Common myeloid progenitor, CD34-positive (primary cell): ENCODE data around the gene ANKDD1B.

Experiments
- CTCF ChIA-PET: fragments of 350-600 bp; sonication (Branson Sonifier 250); formaldehyde crosslinking; loops from one replicate; lab custom pipeline; 2021; ENCODE audit warnings: antibody characterized with exemption; lab: Charles Lee
- POLR2A ChIA-PET: fragments of 350-600 bp; sonication (Branson Sonifier 250); formaldehyde crosslinking; loops from one replicate; lab custom pipeline; 2021; ENCODE audit warnings: antibody characterized with exemption; lab: Charles Lee
- DNase-seq, 3 donors: peaks; one replicate each; pipeline versions ENCODE4 v3.0.0 to v3.0.0-alpha.2; 2013
- H3K27ac ChIP-seq, 2 experiments: 1 replicate in 1 of 2; 2 replicates in 1 of 2; pipeline ENCODE4 v1.7.0; 2013; ENCODE audit warnings: inconsistent platforms in 2 of 2, low read length in 2 of 2, mild to moderate bottlenecking in 2 of 2, low read depth in 1 of 2, moderate library complexity in 1 of 2; ENCODE audit not compliant: severe bottlenecking in 2 of 2, insufficient read depth in 1 of 2, poor library complexity in 1 of 2
- H3K27me3 ChIP-seq, 5 experiments: replicated peaks in 2 of 5; 1 replicate in 3 of 5; 2 replicates in 2 of 5; pipeline versions ENCODE4 v1.6.1 to v1.7.0; 2013; ENCODE audit warnings: low read length in 4 of 5, mild to moderate bottlenecking in 2 of 5, moderate library complexity in 2 of 5, inconsistent platforms in 1 of 5; ENCODE audit not compliant: insufficient read depth in 5 of 5, control insufficient read depth in 4 of 5
- H3K36me3 ChIP-seq, 4 experiments: 1 replicate in 2 of 4; 2 replicates in 2 of 4; pipeline versions ENCODE4 v1.6.1 to v1.7.0; 2013; ENCODE audit warnings: low read length in 3 of 4, control low read depth in 1 of 4, mild to moderate bottlenecking in 1 of 4; ENCODE audit not compliant: control insufficient read depth in 4 of 4, insufficient read depth in 4 of 4
- H3K4me1 ChIP-seq, 4 experiments: 1 replicate in 3 of 4; 2 replicates in 1 of 4; pipeline versions ENCODE4 v1.6.1 to v1.7.1; 2013; ENCODE audit warnings: low read length in 3 of 4, mild to moderate bottlenecking in 3 of 4, control low read depth in 1 of 4, inconsistent platforms in 1 of 4, moderate library complexity in 1 of 4; ENCODE audit not compliant: control insufficient read depth in 4 of 4, insufficient read depth in 4 of 4; ENCODE audit errors: control extremely low read depth in 1 of 4
- H3K4me3 ChIP-seq, 7 experiments: 1 replicate in 4 of 7; 2 replicates in 3 of 7; pipeline versions ENCODE4 v1.5.1 to v1.7.0; 2013; ENCODE audit warnings: mild to moderate bottlenecking in 7 of 7, low read length in 6 of 7, moderate library complexity in 6 of 7, inconsistent platforms in 2 of 7, low read depth in 2 of 7, control low read depth in 1 of 7; ENCODE audit not compliant: insufficient read depth in 4 of 7, control insufficient read depth in 1 of 7; ENCODE audit errors: extremely low read depth in 1 of 7
- H3K9me3 ChIP-seq, 5 experiments: 1 replicate in 4 of 5; 2 replicates in 1 of 5; pipeline versions ENCODE4 v1.6.1 to v1.7.1; 2013; ENCODE audit warnings: low read length in 4 of 5, mild to moderate bottlenecking in 2 of 5, inconsistent platforms in 1 of 5, low read depth in 1 of 5, moderate library complexity in 1 of 5; ENCODE audit not compliant: control insufficient read depth in 4 of 5, insufficient read depth in 2 of 5; ENCODE audit errors: control extremely low read depth in 1 of 5
- WGBS: methylation state at CpG from one replicate; pipeline ENCODE4 v1.1.5; 2013; ENCODE audit not compliant: insufficient coverage; 5-methylcytosine and 5-hydroxymethylcytosine counted together

The ANKDD1B gene

DNA sequence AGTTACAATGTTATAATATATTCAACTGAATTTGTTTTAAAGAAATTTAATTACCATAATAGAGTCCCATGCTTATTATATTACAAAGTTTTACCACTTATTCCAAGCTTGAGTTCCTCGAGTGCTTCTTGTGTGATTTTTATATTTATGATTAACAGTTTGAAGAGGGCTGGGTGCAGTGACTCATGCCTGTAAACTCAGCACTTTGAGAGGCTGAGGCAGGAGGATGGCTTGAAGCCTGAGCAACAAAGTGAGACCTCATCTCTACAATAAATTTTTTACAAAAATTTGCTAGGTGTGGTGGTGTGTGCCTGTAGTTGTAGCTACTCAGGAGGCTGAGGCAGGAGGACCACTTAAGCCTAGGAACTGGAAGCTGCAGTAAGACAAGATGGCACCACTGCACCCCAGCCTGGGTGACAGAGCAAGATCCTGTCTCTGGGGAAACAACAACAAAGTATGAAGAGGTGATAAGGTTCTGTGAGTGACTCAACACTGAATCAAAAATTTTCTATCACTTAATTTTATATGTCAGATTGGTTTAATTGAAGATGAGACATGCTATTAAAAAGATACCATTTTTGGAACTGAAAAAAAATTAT, 96.8 kb downstream of the ANKDD1B start:
- POLR2A ChIA-PET, result no interaction called here
- no peak overlapping the region for H3K27ac ChIP-seq
- peak in 1 of 3 donors; percentile 9 for DNase-seq
- peaks cover 10 to 32% (median 18%) of the 10 kb centered on the region in 4 experiments for H3K36me3 ChIP-seq
- no peaks in the 10 kb centered on the region for H3K27me3 ChIP-seq
- no CpG with 5 or more reads among the region's 1 CpG for WGBS
- H3K4me1 ChIP-seq, result peaks cover 0 to 19% (median 16%) of the 10 kb centered on the region in 4 experiments
- no peak overlapping the region for H3K4me3 ChIP-seq
- H3K9me3 ChIP-seq, result peaks cover 0 to 1% (median 0%) of the 10 kb centered on the region in 5 experiments
- CTCF ChIA-PET, result interaction anchor here (0.8 kb wide), 1 partner anchor 25 kb away, joined by 3 read pairs; no protein-coding TSS in a partner anchor

- Histone ChIP-seq H3K36me3 (peaks cover 7 to 25% (median 15%) of the 10 kb centered on the region in 4 experiments), H3K4me1 (peaks cover 0 to 19% (median 16%) of the 10 kb centered on the region in 4 experiments), H3K27ac (peak overlapping the region in 1 of 2 experiments; percentile 54), H3K4me3 (peak overlapping the region in 2 of 7 experiments; percentile 5 to 33), H3K27me3 (no peaks in the 10 kb centered on the region), H3K9me3 (peaks cover 0 to 1% (median 0%) of the 10 kb centered on the region in 5 experiments)
- POLR2A ChIA-PET, result no interaction called here
- DNase-seq, result peak; percentile 48 to 81 (median 77)
- CTCF ChIA-PET, result interaction anchor here (1.8 kb wide), 1 partner anchor 18 kb away, joined by 4 read pairs; no protein-coding TSS in a partner anchor
- 0% methylated on average over 1 of the region's 1 CpG for WGBS
Observed at GRCh38 chr5:75710637-75711036, 99.4 kb downstream of the ANKDD1B start.

- Histone ChIP-seq H3K4me1 (peaks cover 2 to 24% (median 18%) of the 10 kb centered on the region in 4 experiments), H3K9me3 (peaks cover 0 to 1% (median 0%) of the 10 kb centered on the region in 5 experiments), H3K4me3 (no peak overlapping the region), H3K36me3 (peaks cover 7 to 25% (median 15%) of the 10 kb centered on the region in 4 experiments), H3K27ac (peak overlapping the region in 1 of 2 experiments; percentile 54), H3K27me3 (no peaks in the 10 kb centered on the region)
- POLR2A ChIA-PET, result no interaction called here
- peak in 2 of 3 donors; percentile 8 to 21 for DNase-seq
- CTCF ChIA-PET, result interaction anchor here (1.8 kb wide), 1 partner anchor 18 kb away, joined by 4 read pairs; no protein-coding TSS in a partner anchor
- WGBS, result no CpG with 5 or more reads among the region's 1 CpG
Observed at GRCh38 chr5:75711151-75711550, 99.9 kb downstream of the ANKDD1B start.

- Histone ChIP-seq H3K4me1 (peaks cover 7 to 29% (median 22%) of the 10 kb centered on the region in 4 experiments), H3K4me3 (no peak overlapping the region), H3K27ac (peak overlapping the region; percentile 9 to 19), H3K27me3 (no peaks in the 10 kb centered on the region), H3K9me3 (peaks cover 0 to 1% (median 0%) of the 10 kb centered on the region in 5 experiments), H3K36me3 (peaks cover 3 to 20% (median 13%) of the 10 kb centered on the region in 4 experiments)
- no peak for DNase-seq
- 100% methylated on average over 2 of the region's 2 CpGs for WGBS
- ChIA-PET CTCF (interaction anchor here (1.8 kb wide), 1 partner anchor 17 kb away, joined by 4 read pairs; no protein-coding TSS in a partner anchor), POLR2A (no interaction called here)
Observed at GRCh38 chr5:75712091-75712490, 100.8 kb downstream of the ANKDD1B start.

GRCh38 chr5:75716715-75717081, 105.4 kb downstream of the ANKDD1B start:
- Histone ChIP-seq H3K9me3 (no peaks in the 10 kb centered on the region), H3K36me3 (peaks cover 0 to 8% (median 5%) of the 10 kb centered on the region in 4 experiments), H3K4me3 (peak overlapping the region; percentile 79 to 99 (median 95)), H3K27ac (peak overlapping the region; percentile 85), H3K4me1 (peaks cover 3 to 16% (median 8%) of the 10 kb centered on the region in 4 experiments), H3K27me3 (no peaks in the 10 kb centered on the region)
- 0% methylated on average over 7 of the region's 7 CpGs for WGBS
- POLR2A ChIA-PET, result no interaction called here
- CTCF ChIA-PET, result no interaction called here
- DNase-seq, result no peak

DNA sequence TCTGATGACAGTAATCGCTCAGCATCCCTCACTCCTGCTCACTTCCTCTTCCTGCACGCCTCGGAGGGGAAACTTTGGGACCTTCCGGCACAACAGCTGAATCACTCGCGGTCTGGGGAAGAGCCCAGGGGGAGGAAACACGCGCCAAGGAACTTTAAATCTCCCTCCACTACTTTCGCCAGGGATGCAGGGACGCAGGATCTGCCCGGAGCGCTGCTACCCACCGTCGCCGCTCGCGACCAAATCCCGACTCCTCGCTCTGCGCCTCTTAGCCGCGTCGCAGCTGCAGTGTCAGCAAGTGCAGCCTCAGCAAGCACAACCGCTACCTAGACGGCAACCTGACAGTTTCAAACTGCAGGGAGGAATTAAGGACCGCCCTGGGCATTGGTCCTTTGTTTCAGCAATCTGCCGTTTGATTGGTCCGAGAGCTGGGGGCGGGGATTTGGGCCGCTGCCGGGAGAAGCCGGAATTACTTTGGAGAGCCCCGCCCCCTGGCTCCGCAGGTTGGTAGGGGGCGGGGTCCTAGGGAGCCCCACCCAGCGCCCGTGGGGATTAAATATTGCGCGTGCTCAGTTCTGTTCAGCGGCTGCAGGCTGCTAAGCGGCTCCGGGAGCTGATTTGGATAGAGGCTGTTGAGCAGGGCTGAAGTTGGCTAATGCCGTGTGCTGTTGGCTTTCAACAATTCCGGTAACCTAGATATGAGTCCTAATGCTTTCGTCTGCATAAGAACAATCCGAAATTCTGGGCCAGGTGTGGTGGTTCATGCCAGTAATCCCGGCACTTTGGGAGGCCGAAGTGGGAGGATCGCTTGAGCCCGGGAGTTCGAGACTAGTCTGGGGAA, 106.0 kb downstream of the ANKDD1B start, which contains the start of gene POC5:
POC5 (minus strand) TSS at position 356 of the 841 bp plus-strand sequence. CDS start 4,500 bp downstream, outside the sequence.
- Histone ChIP-seq H3K9me3 (no peaks in the 10 kb centered on the region), H3K4me1 (peaks cover 3 to 16% (median 8%) of the 10 kb centered on the region in 4 experiments), H3K27ac (peak within 1 kb of the TSS; percentile 85), H3K4me3 (peak within 1 kb of the TSS; percentile 79 to 99 (median 95)), H3K27me3 (no peaks in the 10 kb centered on the region), H3K36me3 (peaks cover 0 to 6% (median 5%) of the 10 kb centered on the region in 4 experiments)
- ChIA-PET CTCF (no interaction called here), POLR2A (no interaction called here)
- 12% methylated on average over 43 of the region's 51 CpGs for WGBS
- DNase-seq, result peak; percentile 97 to 99 (median 98)
